GM23338 (cell line): ENCODE measurements around the gene PRPSAP2. TPM values are rescaled to one million over a fixed set of nuclear protein-coding genes. Genes with fewer than 3 reads are reported as not detected.

ENCODE experiments used
- ATAC-seq: fragments of 200-7000 bp; cut with Tn5 transposase; 3 replicates; pipeline ENCODE4 v1.9.1; 2020
- DNase-seq: peaks from one replicate; pipeline ENCODE4 v3.0.0-alpha.2; 2015; ENCODE audit warnings: low spot score
- H2AFZ ChIP-seq: fragments of 200-600 bp; sonication (generic); 2 replicates; pipeline ENCODE4 v1.8.0; 2016; ENCODE audit warnings: antibody characterized with exemption, mild to moderate bottlenecking, moderate library complexity
- H3F3A ChIP-seq: fragments of 200-600 bp; sonication (generic); replicated peaks from 2 replicates; pipeline ENCODE4 v1.8.0; 2017; ENCODE audit warnings: antibody characterized with exemption, mixed run types, low read depth
- H3K27ac ChIP-seq: fragments of 200-600 bp; sonication (generic); 2 replicates; pipeline ENCODE4 v1.6.1; 2016; ENCODE audit warnings: low read depth
- H3K27me3 ChIP-seq: fragments of 200-600 bp; sonication (generic); 2 replicates; pipeline ENCODE4 v1.8.0; 2016; ENCODE audit warnings: mild to moderate bottlenecking, mixed run types, moderate library complexity; ENCODE audit not compliant: insufficient read depth
- H3K36me3 ChIP-seq: fragments of 200-600 bp; sonication (generic); 2 replicates; pipeline ENCODE4 v1.8.0; 2016; ENCODE audit warnings: mild to moderate bottlenecking; ENCODE audit not compliant: insufficient read depth
- H3K4me1 ChIP-seq: fragments of 200-600 bp; sonication (generic); 2 replicates; pipeline ENCODE4 v1.8.0; 2016; ENCODE audit warnings: mild to moderate bottlenecking, moderate library complexity; ENCODE audit not compliant: insufficient read depth
- H3K4me2 ChIP-seq: fragments of 200-600 bp; sonication (generic); 2 replicates; pipeline ENCODE4 v1.7.1; 2017; ENCODE audit warnings: mixed run types
- H3K4me3 ChIP-seq: fragments of 200-600 bp; sonication (generic); 2 replicates; pipeline ENCODE4 v1.6.1; 2016; ENCODE audit warnings: mixed run types
- H3K79me2 ChIP-seq: fragments of 200-600 bp; sonication (generic); replicated peaks from 2 replicates; pipeline ENCODE4 v1.8.0; 2017; ENCODE audit warnings: mild to moderate bottlenecking; ENCODE audit not compliant: insufficient read depth
- H3K9me2 ChIP-seq: fragments of 200-600 bp; sonication (generic); 2 replicates; pipeline ENCODE4 v1.8.0; 2017; ENCODE audit not compliant: insufficient read depth
- H4K20me1 ChIP-seq: fragments of 200-600 bp; sonication (generic); replicated peaks from 2 replicates; pipeline ENCODE4 v1.8.0; 2017; ENCODE audit warnings: mild to moderate bottlenecking; ENCODE audit not compliant: insufficient read depth
- H3K27ac Mint-ChIP-seq: 2 replicates; pipeline ENCODE4 v1.8.0; 2020; ENCODE audit warnings: inconsistent platforms, mild to moderate bottlenecking, moderate library complexity, mixed read lengths
- H3K27me3 Mint-ChIP-seq: 3 replicates; pipeline ENCODE4 v1.8.0; 2022; ENCODE audit warnings: low read depth, mild to moderate bottlenecking, moderate library complexity, mixed read lengths, inconsistent platforms; ENCODE audit not compliant: insufficient read depth, poor library complexity
- H3K36me3 Mint-ChIP-seq: 3 replicates; pipeline ENCODE4 v1.8.0; 2021; ENCODE audit warnings: low read depth, mild to moderate bottlenecking, inconsistent platforms, moderate library complexity, mixed read lengths
- H3K4me1 Mint-ChIP-seq: 3 replicates; pipeline ENCODE4 v1.8.0; 2020; ENCODE audit warnings: mild to moderate bottlenecking, inconsistent platforms, mixed read lengths
- H3K4me3 Mint-ChIP-seq: 3 replicates; pipeline ENCODE4 v1.8.0; 2021; ENCODE audit warnings: moderate library complexity, mild to moderate bottlenecking, inconsistent platforms, mixed read lengths
- H3K9me3 Mint-ChIP-seq: 3 replicates; pipeline ENCODE4 v1.8.0; 2020; ENCODE audit warnings: moderate library complexity, mild to moderate bottlenecking, inconsistent platforms, mixed read lengths
- CREB1 ChIP-seq: fragments of 250-450 bp; sonication (Bioruptor Pico); IDR thresholded peaks from 2 replicates; pipeline ENCODE4 v1.5.0; 2020; ENCODE audit warnings: low read depth, mild to moderate bottlenecking, moderate library complexity
- EZH2 ChIP-seq: fragments of 200-600 bp; sonication (generic); IDR thresholded peaks from one replicate; pipeline ENCODE4 v1.8.0; 2017; ENCODE audit warnings: antibody characterized with exemption, mild to moderate bottlenecking, low read depth; ENCODE audit not compliant: unreplicated experiment
- EZH2phosphoT487 ChIP-seq: fragments of 200-600 bp; sonication (generic); IDR thresholded peaks from one replicate; pipeline ENCODE4 v1.8.1; 2018; ENCODE audit warnings: antibody characterized with exemption; ENCODE audit not compliant: unreplicated experiment
- JUNB ChIP-seq: IDR thresholded peaks from one replicate; pipeline ENCODE4 v1.6.1; 2016; ENCODE audit warnings: antibody characterized with exemption; ENCODE audit not compliant: unreplicated experiment
- NANOG ChIP-seq: IDR thresholded peaks from 2 replicates; pipeline ENCODE4 v1.6.1; 2016; ENCODE audit warnings: antibody characterized with exemption, borderline replicate concordance
- POLR2AphosphoS5 ChIP-seq: IDR thresholded peaks from 2 replicates; pipeline ENCODE4 v1.6.1; 2016; ENCODE audit warnings: antibody characterized with exemption, low read depth
- polyA plus RNA-seq: library from polyadenylated mRNA; unstranded; fragments of >200 nt; fragmentation: Nextera tagmentation; extraction: Ambion mirVana; gene quantifications from 2 replicates; pipeline ENCODE4 v1.2.1, GENCODE V29; 2016
- total RNA-seq: library from RNA; depleted of rRNA; stranded (reverse); fragments of >200 nt; shearing (Covaris generic); gene quantifications from 2 replicates; pipeline ENCODE4 v1.2.3, GENCODE V29; 2014
- TF ChIP-seq, protein P1 (sequence below): IDR thresholded peaks from one replicate; pipeline ENCODE4 v1.6.1; 2018; ENCODE audit warnings: antibody characterized with exemption; ENCODE audit not compliant: unreplicated experiment
- TF ChIP-seq, protein P2 (sequence below), 2 experiments: fragments of 200-600 bp in 1 of 2; sonication (generic) in 1 of 2; conservative IDR thresholded peaks; 2 replicates each; pipeline versions ENCODE4 v1.5.1 to v1.6.1; 2016 to 2017; ENCODE audit warnings: antibody characterized with exemption in 2 of 2, low read depth in 2 of 2, mild to moderate bottlenecking in 2 of 2, moderate library complexity in 1 of 2

Gene PRPSAP2
- total and polyA plus RNA-seq, 2 experiments from 2014 or later = 34.6 to 54.4 TPM

DNA sequence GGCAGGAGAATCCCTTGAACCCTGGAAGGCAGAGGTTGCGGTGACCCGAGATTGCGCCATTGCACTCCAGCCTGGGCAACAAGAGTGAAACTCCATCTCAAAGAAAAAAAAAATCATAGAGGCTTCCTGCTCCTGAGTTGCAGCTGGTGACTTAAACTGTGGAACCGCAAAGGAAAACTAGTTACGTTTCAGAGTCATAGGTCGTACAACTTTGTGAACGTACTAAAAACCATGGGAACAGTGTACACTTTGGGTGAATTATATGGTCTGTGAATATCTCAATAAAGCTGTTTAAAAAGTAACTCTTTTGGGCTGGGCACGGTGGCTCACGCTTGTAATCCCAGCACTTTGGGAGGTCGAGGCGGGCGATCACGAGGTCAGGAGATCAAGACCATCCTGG lies 117.7 kb downstream of the PRPSAP2 start:
- H3K27me3 ChIP-seq = no peaks in the 10 kb centered on the region
- no peak overlapping the region for H3K27ac ChIP-seq
- peaks cover 10% of the 10 kb centered on the region for H3K36me3 ChIP-seq
- DNase-seq = no peak
- H4K20me1 ChIP-seq = 0 out of 2 replicates have a peak, but pooled peaks cover 3% of the 10 kb centered on the region
- no peak overlapping the region for H3K4me3 ChIP-seq
- Mint-ChIP-seq H3K36me3 (peaks cover 48% of the 10 kb centered on the region), H3K4me3 (no peak overlapping the region), H3K27me3 (peaks cover 13% of the 10 kb centered on the region), H3K27ac (no peak overlapping the region), H3K4me1 (no peaks in the 10 kb centered on the region), H3K9me3 (no peaks in the 10 kb centered on the region)
- ATAC-seq = no peak
- H3K4me2 ChIP-seq = no peak overlapping the region
- H3K9me2 ChIP-seq = no peaks in the 10 kb centered on the region
- TF ChIP-seq, protein P1, sequence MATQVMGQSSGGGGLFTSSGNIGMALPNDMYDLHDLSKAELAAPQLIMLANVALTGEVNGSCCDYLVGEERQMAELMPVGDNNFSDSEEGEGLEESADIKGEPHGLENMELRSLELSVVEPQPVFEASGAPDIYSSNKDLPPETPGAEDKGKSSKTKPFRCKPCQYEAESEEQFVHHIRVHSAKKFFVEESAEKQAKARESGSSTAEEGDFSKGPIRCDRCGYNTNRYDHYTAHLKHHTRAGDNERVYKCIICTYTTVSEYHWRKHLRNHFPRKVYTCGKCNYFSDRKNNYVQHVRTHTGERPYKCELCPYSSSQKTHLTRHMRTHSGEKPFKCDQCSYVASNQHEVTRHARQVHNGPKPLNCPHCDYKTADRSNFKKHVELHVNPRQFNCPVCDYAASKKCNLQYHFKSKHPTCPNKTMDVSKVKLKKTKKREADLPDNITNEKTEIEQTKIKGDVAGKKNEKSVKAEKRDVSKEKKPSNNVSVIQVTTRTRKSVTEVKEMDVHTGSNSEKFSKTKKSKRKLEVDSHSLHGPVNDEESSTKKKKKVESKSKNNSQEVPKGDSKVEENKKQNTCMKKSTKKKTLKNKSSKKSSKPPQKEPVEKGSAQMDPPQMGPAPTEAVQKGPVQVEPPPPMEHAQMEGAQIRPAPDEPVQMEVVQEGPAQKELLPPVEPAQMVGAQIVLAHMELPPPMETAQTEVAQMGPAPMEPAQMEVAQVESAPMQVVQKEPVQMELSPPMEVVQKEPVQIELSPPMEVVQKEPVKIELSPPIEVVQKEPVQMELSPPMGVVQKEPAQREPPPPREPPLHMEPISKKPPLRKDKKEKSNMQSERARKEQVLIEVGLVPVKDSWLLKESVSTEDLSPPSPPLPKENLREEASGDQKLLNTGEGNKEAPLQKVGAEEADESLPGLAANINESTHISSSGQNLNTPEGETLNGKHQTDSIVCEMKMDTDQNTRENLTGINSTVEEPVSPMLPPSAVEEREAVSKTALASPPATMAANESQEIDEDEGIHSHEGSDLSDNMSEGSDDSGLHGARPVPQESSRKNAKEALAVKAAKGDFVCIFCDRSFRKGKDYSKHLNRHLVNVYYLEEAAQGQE = no peak
- no peak for TF ChIP-seq EZH2phosphoT487
- TF ChIP-seq, protein P2, sequence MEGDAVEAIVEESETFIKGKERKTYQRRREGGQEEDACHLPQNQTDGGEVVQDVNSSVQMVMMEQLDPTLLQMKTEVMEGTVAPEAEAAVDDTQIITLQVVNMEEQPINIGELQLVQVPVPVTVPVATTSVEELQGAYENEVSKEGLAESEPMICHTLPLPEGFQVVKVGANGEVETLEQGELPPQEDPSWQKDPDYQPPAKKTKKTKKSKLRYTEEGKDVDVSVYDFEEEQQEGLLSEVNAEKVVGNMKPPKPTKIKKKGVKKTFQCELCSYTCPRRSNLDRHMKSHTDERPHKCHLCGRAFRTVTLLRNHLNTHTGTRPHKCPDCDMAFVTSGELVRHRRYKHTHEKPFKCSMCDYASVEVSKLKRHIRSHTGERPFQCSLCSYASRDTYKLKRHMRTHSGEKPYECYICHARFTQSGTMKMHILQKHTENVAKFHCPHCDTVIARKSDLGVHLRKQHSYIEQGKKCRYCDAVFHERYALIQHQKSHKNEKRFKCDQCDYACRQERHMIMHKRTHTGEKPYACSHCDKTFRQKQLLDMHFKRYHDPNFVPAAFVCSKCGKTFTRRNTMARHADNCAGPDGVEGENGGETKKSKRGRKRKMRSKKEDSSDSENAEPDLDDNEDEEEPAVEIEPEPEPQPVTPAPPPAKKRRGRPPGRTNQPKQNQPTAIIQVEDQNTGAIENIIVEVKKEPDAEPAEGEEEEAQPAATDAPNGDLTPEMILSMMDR (conservative IDR thresholded peaks at IDR 0.05; ENCODE audit: low read depth in 2 of 2) = no peak
- no peak for TF ChIP-seq NANOG
- no peak for TF ChIP-seq EZH2
- H3F3A ChIP-seq = no peaks in the 10 kb centered on the region
- H3K4me1 ChIP-seq = no peaks in the 10 kb centered on the region
- no peak overlapping the region for H2AFZ ChIP-seq
- H3K79me2 ChIP-seq = 0 out of 2 replicates have a peak, but pooled peaks cover 3% of the 10 kb centered on the region

DNA sequence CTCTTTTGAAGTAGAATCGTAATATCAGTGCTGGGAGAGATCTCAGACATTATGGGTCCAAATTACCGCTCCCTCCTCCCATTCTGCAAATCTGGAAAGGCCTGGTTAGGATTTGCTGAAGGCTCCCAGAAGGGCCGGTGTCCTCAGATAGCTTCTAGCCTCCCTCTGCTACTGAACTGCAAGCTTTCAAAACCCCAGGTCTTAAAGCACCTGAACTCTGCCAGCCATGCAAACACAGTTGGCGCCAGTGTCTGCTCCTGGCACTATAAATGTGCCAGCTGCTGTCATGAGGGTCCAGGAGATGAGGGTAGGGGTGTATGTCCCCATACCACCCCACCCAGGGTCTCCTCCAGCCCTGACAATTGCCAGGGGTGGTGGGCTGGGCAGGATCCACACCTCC lies 118.3 kb downstream of the PRPSAP2 start:
- DNase-seq = no peak
- H3K27me3 Mint-ChIP-seq = peaks cover 13% of the 10 kb centered on the region
- Histone ChIP-seq H3K27ac (no peak overlapping the region), H3K36me3 (peaks cover 10% of the 10 kb centered on the region), H2AFZ (no peak overlapping the region), H3F3A (no peaks in the 10 kb centered on the region), H3K9me2 (no peaks in the 10 kb centered on the region), H3K4me1 (no peaks in the 10 kb centered on the region), H4K20me1 (0 out of 2 replicates have a peak, but pooled peaks cover 3% of the 10 kb centered on the region), H3K27me3 (no peaks in the 10 kb centered on the region), H3K4me2 (no peak overlapping the region), H3K4me3 (no peak overlapping the region), H3K79me2 (0 out of 2 replicates have a peak, but pooled peaks cover 3% of the 10 kb centered on the region)
- ATAC-seq = no peak
- no peaks in the 10 kb centered on the region for H3K4me1 Mint-ChIP-seq
- H3K9me3 Mint-ChIP-seq = no peaks in the 10 kb centered on the region
- no peak overlapping the region for H3K27ac Mint-ChIP-seq
- H3K4me3 Mint-ChIP-seq = no peak overlapping the region
- TF ChIP-seq EZH2phosphoT487 (no peak), NANOG (no peak), POLR2AphosphoS5 (no peak), CREB1 (CRISPR knock-in tag) (no peak), EZH2 (no peak), JUNB (no peak)
- TF ChIP-seq, protein P1 = no peak
- H3K36me3 Mint-ChIP-seq = peaks cover 44% of the 10 kb centered on the region
